C1 segment of cervical spinal cord (tissue), 14 donors: ENCODE measurements around the gene CABP1.
"Not testable (repeated sequence)": the region's sequence is repeated elsewhere in the genome, so short reads cannot be mapped to it uniquely, and the experiment has no call there.

Experiments
- DNase-seq, 14 donors: peaks; one replicate each; lab custom pipeline; 2025; lab: John Stamatoyannopoulos, UW

Gene CABP1

GRCh38 chr12:120639771-120640721 lies at the start of gene CABP1:
TSS of gene CABP1 (plus strand) at chr12:120640626. CDS start at chr12:120640686, 60 bp downstream.
- DNase-seq, result peak in 1 of 14 donors; percentile 61

- no peak for DNase-seq
Observed at GRCh38 chr12:120590741-120591407, 49.6 kb upstream of the CABP1 start.

GRCh38 chr12:120592121-120593049 lies 48.0 kb upstream of the CABP1 start:
- DNase-seq, result no peak

GRCh38 chr12:120596901-120597300 lies 43.5 kb upstream of the CABP1 start:
- DNase-seq, result no peak

GRCh38 chr12:120597861-120598260 lies 42.6 kb upstream of the CABP1 start:
- no peak for DNase-seq

GRCh38 chr12:120598674-120599463 lies 41.6 kb upstream of the CABP1 start:
- DNase-seq, result peak in 1 of 14 donors; percentile 13

GRCh38 chr12:120599672-120600552 lies 40.5 kb upstream of the CABP1 start:
- DNase-seq, result no peak

- not testable (repeated sequence) for DNase-seq
Observed at GRCh38 chr12:120602416-120602815, 38.0 kb upstream of the CABP1 start.

GRCh38 chr12:120610560-120610959 lies 29.9 kb upstream of the CABP1 start:
- DNase-seq, result no peak

GRCh38 chr12:120611534-120611933 lies 28.9 kb upstream of the CABP1 start:
- not testable (repeated sequence) for DNase-seq

GRCh38 chr12:120614848-120615247 lies 25.6 kb upstream of the CABP1 start:
- no peak for DNase-seq

GRCh38 chr12:120617193-120617592 lies 23.2 kb upstream of the CABP1 start:
- not testable (repeated sequence) for DNase-seq

GRCh38 chr12:120617767-120618166 lies 22.7 kb upstream of the CABP1 start:
- DNase-seq, result not testable (repeated sequence)

GRCh38 chr12:120618954-120619615 lies 21.3 kb upstream of the CABP1 start:
- DNase-seq, result no peak

GRCh38 chr12:120620624-120621023 lies 19.8 kb upstream of the CABP1 start:
- no peak for DNase-seq

- DNase-seq, result no peak
Observed at GRCh38 chr12:120625557-120626419, 14.6 kb upstream of the CABP1 start.

GRCh38 chr12:120628919-120629318 lies 11.5 kb upstream of the CABP1 start:
- DNase-seq, result peak in 1 of 14 donors; percentile 60
